ENCODE results near the gene STAT5A. TPM values are rescaled to one million over a fixed set of nuclear protein-coding genes. Genes with fewer than 3 reads are reported as not detected.
A peak's percentile ranks its signal among the peaks of the same experiment; 100 is the strongest.

Gene STAT5A
- total and polyA plus RNA-seq, 9 of the 15 experiments (the other 6 are each of a cell fraction or from before 2014, with no cell fraction given), result 79.9 to 415 (median 196) TPM

DNA sequence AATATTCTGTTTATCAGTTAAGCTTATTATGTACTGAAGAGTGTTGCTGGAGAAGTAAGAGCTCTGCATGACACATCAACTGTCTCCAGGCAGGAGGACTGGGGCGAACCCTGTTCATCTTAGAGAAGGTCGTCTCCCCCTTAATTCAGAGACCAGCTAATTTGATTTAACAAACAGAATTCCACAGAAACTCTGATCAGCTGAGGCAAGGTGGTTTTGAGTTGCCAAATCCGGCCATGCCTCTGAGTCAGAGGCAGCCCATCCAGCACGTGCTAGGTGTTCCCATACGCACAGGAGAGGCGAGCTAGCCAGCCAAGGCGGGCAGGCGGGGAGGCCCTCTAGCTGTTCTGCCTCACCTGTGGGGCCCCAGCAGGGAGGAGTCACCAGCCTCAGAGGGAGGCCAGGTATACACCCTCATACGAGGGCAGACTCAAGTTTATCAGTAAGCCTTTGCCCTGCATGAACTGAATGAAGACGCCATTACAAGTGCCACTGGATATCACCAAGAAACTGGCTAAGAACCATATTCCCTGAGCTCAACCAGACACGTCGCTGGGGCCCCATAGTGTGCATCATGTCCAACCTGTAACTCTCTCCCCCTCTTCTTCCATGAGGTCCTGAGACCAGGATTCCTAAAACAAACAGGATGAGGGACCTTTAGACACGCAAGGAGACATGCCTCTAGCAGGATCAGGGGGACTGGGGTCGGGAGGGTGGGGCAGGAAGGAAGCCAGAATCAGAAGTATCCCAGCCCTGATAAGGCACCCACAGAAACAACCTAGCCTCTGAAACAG lies 25.7 kb downstream of the STAT5A start (continued):
- TF ChIP-seq, protein P1, sequence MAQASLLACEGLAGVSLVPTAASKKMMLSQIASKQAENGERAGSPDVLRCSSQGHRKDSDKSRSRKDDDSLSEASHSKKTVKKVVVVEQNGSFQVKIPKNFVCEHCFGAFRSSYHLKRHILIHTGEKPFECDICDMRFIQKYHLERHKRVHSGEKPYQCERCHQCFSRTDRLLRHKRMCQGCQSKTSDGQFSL (CRISPR knock-in tag; IDR thresholded peaks at IDR 0.05), result no peak
- TF ChIP-seq, protein P1 (tag; IDR thresholded peaks at IDR 0.05), result peak in 1 of 2 experiments; percentile 78; a peak in 1 of 4 replicates
- TF ChIP-seq, protein P2, sequence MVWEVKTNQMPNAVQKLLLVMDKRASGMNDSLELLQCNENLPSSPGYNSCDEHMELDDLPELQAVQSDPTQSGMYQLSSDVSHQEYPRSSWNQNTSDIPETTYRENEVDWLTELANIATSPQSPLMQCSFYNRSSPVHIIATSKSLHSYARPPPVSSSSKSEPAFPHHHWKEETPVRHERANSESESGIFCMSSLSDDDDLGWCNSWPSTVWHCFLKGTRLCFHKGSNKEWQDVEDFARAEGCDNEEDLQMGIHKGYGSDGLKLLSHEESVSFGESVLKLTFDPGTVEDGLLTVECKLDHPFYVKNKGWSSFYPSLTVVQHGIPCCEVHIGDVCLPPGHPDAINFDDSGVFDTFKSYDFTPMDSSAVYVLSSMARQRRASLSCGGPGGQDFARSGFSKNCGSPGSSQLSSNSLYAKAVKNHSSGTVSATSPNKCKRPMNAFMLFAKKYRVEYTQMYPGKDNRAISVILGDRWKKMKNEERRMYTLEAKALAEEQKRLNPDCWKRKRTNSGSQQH (CRISPR knock-in tag; IDR thresholded peaks at IDR 0.05), result peak; percentile 15; the same call in 1 of the 2 replicates
- TF ChIP-seq MBD2 (IDR thresholded peaks at IDR 0.05; ENCODE audit: borderline replicate concordance, low read depth) (peak; percentile 31; the same call in 1 of the 2 replicates), EP300 (IDR thresholded peaks at IDR 0.05; ENCODE audit: low read length) (peak; percentile 72; the same call in 1 of the 2 replicates), PTBP1 (IDR thresholded peaks at IDR 0.05; ENCODE audit: low read depth, low read length) (no peak), MYNN (IDR thresholded peaks at IDR 0.05) (peak; percentile 11; the same call in 1 of the 2 replicates), MYNN (CRISPR knock-in tag; IDR thresholded peaks at IDR 0.05) (no peak), KAT7 (CRISPR knock-in tag; IDR thresholded peaks at IDR 0.05; ENCODE audit: borderline replicate concordance) (0 out of 2 replicates have a peak, but pooled peaks have one; percentile 38), ZNF184 (CRISPR knock-in tag; IDR thresholded peaks at IDR 0.05) (no peak), ILF3 (IDR thresholded peaks at IDR 0.05; ENCODE audit: borderline replicate concordance) (no peak), GTF2E2 (tag; IDR thresholded peaks at IDR 0.05) (0 out of 2 replicates have a peak, but pooled peaks have one; percentile 32), TBP (optimal IDR thresholded peaks at IDR 0.05; ENCODE audit: low read depth, low read length) (peak; percentile 23), E2F3 (CRISPR knock-in tag; IDR thresholded peaks at IDR 0.05) (peak; percentile 77), CREB1 (IDR thresholded peaks at IDR 0.05) (no peak), CREB1 (CRISPR knock-in tag; IDR thresholded peaks at IDR 0.05) (0 out of 2 replicates have a peak, but pooled peaks have one; percentile 23), ZNF212 (CRISPR knock-in tag; IDR thresholded peaks at IDR 0.05) (no peak), MCM7 (IDR thresholded peaks at IDR 0.05) (no peak), CHD1 (IDR thresholded peaks at IDR 0.05; ENCODE audit: low read length) (no peak)
- TF ChIP-seq, protein P3, sequence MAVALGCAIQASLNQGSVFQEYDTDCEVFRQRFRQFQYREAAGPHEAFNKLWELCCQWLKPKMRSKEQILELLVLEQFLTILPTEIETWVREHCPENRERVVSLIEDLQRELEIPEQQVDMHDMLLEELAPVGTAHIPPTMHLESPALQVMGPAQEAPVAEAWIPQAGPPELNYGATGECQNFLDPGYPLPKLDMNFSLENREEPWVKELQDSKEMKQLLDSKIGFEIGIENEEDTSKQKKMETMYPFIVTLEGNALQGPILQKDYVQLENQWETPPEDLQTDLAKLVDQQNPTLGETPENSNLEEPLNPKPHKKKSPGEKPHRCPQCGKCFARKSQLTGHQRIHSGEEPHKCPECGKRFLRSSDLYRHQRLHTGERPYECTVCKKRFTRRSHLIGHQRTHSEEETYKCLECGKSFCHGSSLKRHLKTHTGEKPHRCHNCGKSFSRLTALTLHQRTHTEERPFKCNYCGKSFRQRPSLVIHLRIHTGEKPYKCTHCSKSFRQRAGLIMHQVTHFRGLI (CRISPR knock-in tag; IDR thresholded peaks at IDR 0.05), result peak; percentile 4; the same call in 1 of the 2 replicates
- TF ChIP-seq, protein P4, sequence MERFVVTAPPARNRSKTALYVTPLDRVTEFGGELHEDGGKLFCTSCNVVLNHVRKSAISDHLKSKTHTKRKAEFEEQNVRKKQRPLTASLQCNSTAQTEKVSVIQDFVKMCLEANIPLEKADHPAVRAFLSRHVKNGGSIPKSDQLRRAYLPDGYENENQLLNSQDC (CRISPR knock-in tag; IDR thresholded peaks at IDR 0.05), result 0 out of 2 replicates have a peak, but pooled peaks have one; percentile 55
- TF ChIP-seq, protein P5, sequence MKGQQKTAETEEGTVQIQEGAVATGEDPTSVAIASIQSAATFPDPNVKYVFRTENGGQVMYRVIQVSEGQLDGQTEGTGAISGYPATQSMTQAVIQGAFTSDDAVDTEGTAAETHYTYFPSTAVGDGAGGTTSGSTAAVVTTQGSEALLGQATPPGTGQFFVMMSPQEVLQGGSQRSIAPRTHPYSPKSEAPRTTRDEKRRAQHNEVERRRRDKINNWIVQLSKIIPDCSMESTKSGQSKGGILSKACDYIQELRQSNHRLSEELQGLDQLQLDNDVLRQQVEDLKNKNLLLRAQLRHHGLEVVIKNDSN (CRISPR knock-in tag; IDR thresholded peaks at IDR 0.05), result peak; percentile 62
- TF ChIP-seq, protein P6, sequence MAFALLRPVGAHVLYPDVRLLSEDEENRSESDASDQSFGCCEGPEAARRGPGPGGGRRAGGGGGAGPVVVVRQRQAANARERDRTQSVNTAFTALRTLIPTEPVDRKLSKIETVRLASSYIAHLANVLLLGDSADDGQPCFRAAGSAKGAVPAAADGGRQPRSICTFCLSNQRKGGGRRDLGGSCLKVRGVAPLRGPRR (CRISPR knock-in tag; IDR thresholded peaks at IDR 0.05), result peak; percentile 60; the same call in 1 of the 2 replicates

All from K562 (cell line).